HG02981 (cell line): Measurements from ENCODE around the gene ABCB8.
"Not testable (repeated sequence)": the region's sequence is repeated elsewhere in the genome, so short reads cannot be mapped to it uniquely, and the experiment has no call there.

Source experiments
- ATAC-seq: cut with Tn5 transposase; IDR thresholded peaks from one replicate; pipeline ENCODE4 v1.9.1; 2021; ENCODE audit warnings: mild to moderate bottlenecking, moderate library complexity; ENCODE audit not compliant: unreplicated experiment

The ABCB8 gene

GRCh38 chr7:151034312-151035025 is 6.2 kb downstream of the ABCB8 start:
- ATAC-seq: no peak

GRCh38 chr7:151035026-151035717 is 6.9 kb downstream of the ABCB8 start:
- no peak for ATAC-seq

- no peak for ATAC-seq
These were observed 7.7 kb downstream of the ABCB8 start for GRCh38 chr7:151035902-151036301.

- ATAC-seq: no peak
These were observed 10.9 kb downstream of the ABCB8 start for GRCh38 chr7:151038951-151039849.

- ATAC-seq: no peak
These were observed 11.7 kb downstream of the ABCB8 start for GRCh38 chr7:151039850-151040548.

- no peak for ATAC-seq
These were observed 12.5 kb downstream of the ABCB8 start for GRCh38 chr7:151040616-151041375.

- ATAC-seq: not testable (repeated sequence)
These were observed 15.2 kb downstream of the ABCB8 start for GRCh38 chr7:151043449-151043848.

GRCh38 chr7:151043959-151044358 is 15.7 kb downstream of the ABCB8 start:
- no peak for ATAC-seq

GRCh38 chr7:151045262-151045661 is 17.0 kb downstream of the ABCB8 start:
- no peak for ATAC-seq

- ATAC-seq: no peak
These were observed 17.7 kb downstream of the ABCB8 start for GRCh38 chr7:151045967-151046366.

- ATAC-seq: no peak
These were observed 18.6 kb downstream of the ABCB8 start for GRCh38 chr7:151046603-151047573.

- ATAC-seq: no peak
These were observed 19.9 kb downstream of the ABCB8 start, which contains the start of gene ASIC3 for GRCh38 chr7:151047976-151048815. Gene ASIC3 (plus strand): TSS chr7:151048531. CDS start chr7:151048886, 355 bp downstream.

- ATAC-seq: no peak
These were observed 20.7 kb downstream of the ABCB8 start for GRCh38 chr7:151048911-151049463.

- ATAC-seq: no peak
These were observed 22.9 kb downstream of the ABCB8 start for GRCh38 chr7:151051108-151051507.

GRCh38 chr7:151053096-151053495 is 24.8 kb downstream of the ABCB8 start:
- no peak for ATAC-seq

GRCh38 chr7:151053751-151054150 is 25.5 kb downstream of the ABCB8 start:
- ATAC-seq: no peak

GRCh38 chr7:151056283-151056665 is 28.0 kb downstream of the ABCB8 start:
- no peak for ATAC-seq
